ENCODE measurements around the gene SLITRK3. TPM values are rescaled to one million over a fixed set of nuclear protein-coding genes. Genes with fewer than 3 reads are reported as not detected.
A peak's percentile ranks its signal among the peaks of the same experiment; 100 is the strongest.

SLITRK3 gene
- total RNA-seq, 1 donor from 2014 or later, result 0.79 TPM

DNA sequence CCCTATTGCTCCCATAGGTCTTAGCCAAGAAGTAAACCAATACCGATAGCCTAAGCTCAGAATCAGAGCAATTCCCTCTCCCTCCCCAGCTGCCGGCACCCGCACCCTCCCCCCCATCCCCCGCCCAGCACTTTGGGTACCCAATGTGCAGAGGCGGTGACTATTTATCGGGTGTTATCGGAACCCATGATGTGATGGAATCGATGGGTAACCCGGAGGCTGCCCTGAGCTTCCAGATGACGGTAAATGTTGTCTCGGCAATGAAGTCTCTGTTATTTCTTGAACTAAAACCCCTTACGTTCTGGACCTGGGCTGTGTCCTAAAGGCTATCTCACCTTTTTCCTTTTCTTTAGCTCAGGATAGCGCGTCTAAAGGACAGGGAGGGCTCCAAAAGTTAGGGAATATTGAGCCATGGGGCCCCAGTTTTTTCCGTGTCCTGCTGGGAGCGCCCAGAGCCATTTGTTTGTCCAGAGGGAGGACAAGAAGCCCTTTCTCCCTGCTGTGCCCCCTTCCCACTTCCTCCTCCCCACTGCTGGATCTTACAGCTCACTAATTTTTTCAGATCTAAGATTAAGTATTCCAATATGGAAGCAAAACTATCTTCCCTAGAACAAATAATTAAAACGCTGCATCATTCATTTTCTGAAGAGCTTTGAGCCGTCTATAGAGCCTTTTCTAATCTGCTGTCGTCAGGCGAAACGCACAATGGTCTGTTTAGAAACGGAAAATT, 1.5 kb downstream of the SLITRK3 start:
- H3K9me3 ChIP-seq (ENCODE audit: low read depth), result no peaks in the 10 kb centered on the region
- H4K20me1 ChIP-seq (ENCODE audit: low read depth), result peaks cover 6% of the 10 kb centered on the region
- TF ChIP-seq EZH2phosphoT487 (IDR thresholded peaks at IDR 0.05) (no peak), EZH2 (IDR thresholded peaks at IDR 0.05) (no peak)
- TF ChIP-seq, protein P1, sequence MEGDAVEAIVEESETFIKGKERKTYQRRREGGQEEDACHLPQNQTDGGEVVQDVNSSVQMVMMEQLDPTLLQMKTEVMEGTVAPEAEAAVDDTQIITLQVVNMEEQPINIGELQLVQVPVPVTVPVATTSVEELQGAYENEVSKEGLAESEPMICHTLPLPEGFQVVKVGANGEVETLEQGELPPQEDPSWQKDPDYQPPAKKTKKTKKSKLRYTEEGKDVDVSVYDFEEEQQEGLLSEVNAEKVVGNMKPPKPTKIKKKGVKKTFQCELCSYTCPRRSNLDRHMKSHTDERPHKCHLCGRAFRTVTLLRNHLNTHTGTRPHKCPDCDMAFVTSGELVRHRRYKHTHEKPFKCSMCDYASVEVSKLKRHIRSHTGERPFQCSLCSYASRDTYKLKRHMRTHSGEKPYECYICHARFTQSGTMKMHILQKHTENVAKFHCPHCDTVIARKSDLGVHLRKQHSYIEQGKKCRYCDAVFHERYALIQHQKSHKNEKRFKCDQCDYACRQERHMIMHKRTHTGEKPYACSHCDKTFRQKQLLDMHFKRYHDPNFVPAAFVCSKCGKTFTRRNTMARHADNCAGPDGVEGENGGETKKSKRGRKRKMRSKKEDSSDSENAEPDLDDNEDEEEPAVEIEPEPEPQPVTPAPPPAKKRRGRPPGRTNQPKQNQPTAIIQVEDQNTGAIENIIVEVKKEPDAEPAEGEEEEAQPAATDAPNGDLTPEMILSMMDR (IDR thresholded peaks at IDR 0.05), result no peak
- no peak overlapping the region for H3K27ac Mint-ChIP-seq
- H3K27me3 ChIP-seq, result peaks cover 66% of the 10 kb centered on the region
- peak; percentile 28 for DNase-seq (ENCODE audit: low spot score)
- peak overlapping the region; percentile 90 for H3K4me3 Mint-ChIP-seq
- H3K4me1 Mint-ChIP-seq, result peaks cover 25% of the 10 kb centered on the region
- peaks cover 28% of the 10 kb centered on the region for H3F3A ChIP-seq (ENCODE audit: low read depth)
- no peaks in the 10 kb centered on the region for H3K79me2 ChIP-seq (ENCODE audit: low read depth)
- peaks cover 30% of the 10 kb centered on the region for H3K4me1 ChIP-seq
- peak overlapping the region; percentile 83 for H3K4me3 ChIP-seq
- H3K27me3 Mint-ChIP-seq (ENCODE audit: insufficient read depth, low read depth), result peaks cover 30% of the 10 kb centered on the region
- no peak overlapping the region for H3K9ac ChIP-seq
- no peaks in the 10 kb centered on the region for H3K9me3 Mint-ChIP-seq
- H3K36me3 ChIP-seq, result no peaks in the 10 kb centered on the region
- peak overlapping the region; percentile 98 for H3K4me2 ChIP-seq
- no peak overlapping the region for H3K27ac ChIP-seq
- H2AFZ ChIP-seq (replicated peaks), result peak overlapping the region; percentile 51
- H3K36me3 Mint-ChIP-seq, result no peaks in the 10 kb centered on the region

DNA sequence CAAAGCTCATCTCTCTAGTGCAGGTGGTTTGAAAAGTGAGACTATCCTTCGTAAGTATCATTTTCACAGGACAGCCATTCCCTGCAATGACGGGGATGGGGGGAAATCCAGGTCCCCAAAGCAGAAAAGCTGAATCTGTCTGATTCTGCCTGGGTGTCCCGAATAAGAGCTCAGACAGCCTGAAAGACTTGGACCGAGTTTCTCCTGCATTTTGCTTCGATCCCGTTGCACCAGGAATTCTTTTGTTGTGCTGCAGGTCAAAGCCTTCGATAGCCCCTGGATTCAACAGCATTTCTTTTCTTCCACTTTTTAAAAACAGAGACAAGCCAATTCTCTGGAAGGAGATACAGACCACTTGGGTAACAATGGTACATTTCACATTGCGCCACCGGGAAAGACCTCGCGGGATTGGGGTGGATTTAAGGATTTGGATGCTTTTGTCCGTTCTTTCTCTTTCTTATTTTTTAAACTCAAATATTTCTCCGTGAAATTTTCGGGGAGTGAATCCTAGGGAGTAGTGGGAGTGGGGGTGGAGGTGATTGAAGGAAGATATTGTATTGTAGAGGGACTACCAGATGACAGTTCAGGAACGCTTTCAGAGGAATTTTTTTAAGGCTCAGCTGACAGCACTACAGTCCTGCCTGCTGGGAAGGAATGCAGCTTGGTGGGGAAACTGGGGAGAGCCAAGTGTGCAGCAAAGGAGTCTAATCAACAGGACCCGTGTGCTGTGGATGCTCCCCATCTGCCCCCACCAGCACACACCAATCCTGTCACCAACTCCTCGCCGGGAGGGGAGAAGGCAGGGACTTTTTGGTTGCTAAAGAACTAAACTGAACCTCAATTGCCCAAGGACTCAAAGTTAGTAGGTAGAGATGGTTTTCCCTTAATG, 2.6 kb downstream of the SLITRK3 start:
- peak overlapping the region; percentile 90 for H3K4me3 Mint-ChIP-seq
- H4K20me1 ChIP-seq (ENCODE audit: low read depth), result peaks cover 6% of the 10 kb centered on the region
- no peaks in the 10 kb centered on the region for H3K9me3 ChIP-seq (ENCODE audit: low read depth)
- H3F3A ChIP-seq (ENCODE audit: low read depth), result peaks cover 28% of the 10 kb centered on the region
- peaks cover 25% of the 10 kb centered on the region for H3K4me1 Mint-ChIP-seq
- H3K9me3 Mint-ChIP-seq, result no peaks in the 10 kb centered on the region
- H3K36me3 Mint-ChIP-seq, result no peaks in the 10 kb centered on the region
- H3K27ac ChIP-seq, result no peak overlapping the region
- peaks cover 30% of the 10 kb centered on the region for H3K4me1 ChIP-seq
- DNase-seq (ENCODE audit: low spot score), result peak; percentile 62
- H2AFZ ChIP-seq (replicated peaks), result peak overlapping the region; percentile 93
- no peak overlapping the region for H3K9ac ChIP-seq
- H3K4me2 ChIP-seq, result peak overlapping the region; percentile 98
- peak overlapping the region; percentile 83 for H3K4me3 ChIP-seq
- H3K27me3 ChIP-seq, result peaks cover 55% of the 10 kb centered on the region
- no peak overlapping the region for H3K27ac Mint-ChIP-seq
- TF ChIP-seq EZH2 (IDR thresholded peaks at IDR 0.05), result peak; percentile 12
- TF ChIP-seq, protein P1 (IDR thresholded peaks at IDR 0.05), result no peak
- peaks cover 30% of the 10 kb centered on the region for H3K27me3 Mint-ChIP-seq (ENCODE audit: insufficient read depth, low read depth)
- H3K79me2 ChIP-seq (ENCODE audit: low read depth), result no peaks in the 10 kb centered on the region
- no peaks in the 10 kb centered on the region for H3K36me3 ChIP-seq

DNA sequence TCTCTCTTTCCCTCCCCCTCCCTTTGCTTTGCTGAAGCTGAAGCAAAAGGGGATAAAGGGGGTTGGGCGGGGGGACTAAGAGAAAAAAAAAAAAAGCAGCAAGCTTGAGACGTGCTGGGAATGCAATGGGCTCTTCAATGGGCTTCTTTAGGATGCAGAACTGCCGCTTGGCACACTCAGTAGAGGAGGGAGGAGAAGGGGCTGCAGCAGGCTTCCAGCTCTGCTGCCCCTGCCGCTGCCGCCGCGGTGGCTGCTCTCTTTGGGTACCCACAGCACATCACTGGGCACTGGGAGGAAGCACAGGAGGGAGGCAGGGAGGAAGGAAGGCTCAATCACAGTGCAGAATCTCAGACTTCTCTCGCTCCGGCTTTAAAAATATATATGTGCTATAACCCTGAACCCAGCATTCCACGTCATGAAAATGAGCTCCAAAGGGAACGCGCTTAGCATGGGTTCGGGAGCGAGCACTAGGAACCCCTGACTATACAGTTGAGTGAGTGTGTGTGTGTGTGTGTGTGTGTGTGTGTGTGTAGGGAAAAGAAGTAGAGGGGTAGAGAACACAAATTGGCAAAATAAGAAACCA, 3.5 kb downstream of the SLITRK3 start:
- Histone ChIP-seq H3F3A (ENCODE audit: low read depth) (peaks cover 28% of the 10 kb centered on the region), H3K79me2 (ENCODE audit: low read depth) (no peaks in the 10 kb centered on the region), H3K27ac (no peak overlapping the region), H2AFZ (replicated peaks) (peak overlapping the region; percentile 93), H3K36me3 (no peaks in the 10 kb centered on the region), H3K4me2 (peak overlapping the region; percentile 98), H3K27me3 (peaks cover 46% of the 10 kb centered on the region), H3K9ac (no peak overlapping the region), H3K9me3 (ENCODE audit: low read depth) (no peaks in the 10 kb centered on the region), H3K4me1 (peaks cover 30% of the 10 kb centered on the region), H3K4me3 (peak overlapping the region; percentile 83), H4K20me1 (ENCODE audit: low read depth) (peaks cover 6% of the 10 kb centered on the region)
- no peaks in the 10 kb centered on the region for H3K36me3 Mint-ChIP-seq
- H3K4me3 Mint-ChIP-seq, result peak overlapping the region; percentile 90
- TF ChIP-seq EZH2phosphoT487 (IDR thresholded peaks at IDR 0.05) (no peak), EZH2 (IDR thresholded peaks at IDR 0.05) (peak; percentile 9)
- TF ChIP-seq, protein P1 (IDR thresholded peaks at IDR 0.05), result no peak
- peak overlapping the region; percentile 57 for H3K27ac Mint-ChIP-seq
- peak; percentile 78 for DNase-seq (ENCODE audit: low spot score)
- H3K9me3 Mint-ChIP-seq, result no peaks in the 10 kb centered on the region
- H3K27me3 Mint-ChIP-seq (ENCODE audit: insufficient read depth, low read depth), result peaks cover 29% of the 10 kb centered on the region
- H3K4me1 Mint-ChIP-seq, result peaks cover 25% of the 10 kb centered on the region

All from neural progenitor cell (in vitro differentiated cells).